A673 (cell line): ENCODE data around the gene BRAF. TPM values are rescaled to one million over a fixed set of nuclear protein-coding genes. Genes with fewer than 3 reads are reported as not detected.

Experiments
- Bru-seq: library from RNA; stranded (reverse); fragments of 400-500 nt; gene quantifications from one replicate; lab custom pipeline; 2021; lab: Mats Ljungman, UMichigan
- BruChase-seq, 2 experiments: library from RNA; stranded (reverse); fragments of 400-500 nt; gene quantifications; one replicate each; lab custom pipeline; 2021; lab: Mats Ljungman, UMichigan
- BruUV-seq: library from RNA; stranded (reverse); fragments of 400-500 nt; replicated peaks from 2 replicates; lab custom pipeline; 2021; lab: Mats Ljungman, UMichigan
- CTCF ChIA-PET: fragments of 300-600 bp; sonication (Branson Sonifier 250); formaldehyde crosslinking; loops from one replicate; lab custom pipeline; 2022; ENCODE audit warnings: antibody characterized with exemption; lab: Charles Lee
- POLR2A ChIA-PET: fragments of 300-600 bp; sonication (Branson Sonifier 250); formaldehyde crosslinking; loops from one replicate; lab custom pipeline; 2022; ENCODE audit warnings: antibody characterized with exemption; ENCODE audit not compliant: low non-redundant PET; lab: Charles Lee
- DNase-seq: peaks from one replicate; pipeline ENCODE4 v3.0.0-alpha.2; 2015; ENCODE audit warnings: low spot score
- H3K27ac ChIP-seq: fragments of 200-600 bp; sonication (generic); 2 replicates; pipeline ENCODE4 v1.5.1; 2016; ENCODE audit warnings: mixed run types, low read depth, mild to moderate bottlenecking, mixed read lengths, antibody characterized with exemption, low read length; ENCODE audit not compliant: poor library complexity, severe bottlenecking
- H3K27me3 ChIP-seq: fragments of 200-600 bp; sonication (generic); replicated peaks from 2 replicates; pipeline ENCODE4 v1.6.1; 2017; ENCODE audit warnings: mixed run types, low read depth, mild to moderate bottlenecking, mixed read lengths, antibody characterized with exemption, low read length; ENCODE audit not compliant: insufficient read depth, poor library complexity
- H3K36me3 ChIP-seq: fragments of 200-600 bp; sonication (generic); 2 replicates; pipeline ENCODE4 v1.6.1; 2016; ENCODE audit warnings: mixed run types, mild to moderate bottlenecking, mixed read lengths, antibody characterized with exemption, low read length; ENCODE audit not compliant: insufficient read depth, poor library complexity, severe bottlenecking
- H3K4me1 ChIP-seq: fragments of 200-600 bp; sonication (generic); 2 replicates; pipeline ENCODE4 v1.6.1; 2017; ENCODE audit warnings: mixed run types, mild to moderate bottlenecking, mixed read lengths, antibody characterized with exemption, low read length; ENCODE audit not compliant: insufficient read depth, poor library complexity, severe bottlenecking
- H3K4me3 ChIP-seq: fragments of 200-600 bp; sonication (generic); 2 replicates; pipeline ENCODE4 v1.5.1; 2016; ENCODE audit warnings: low read depth, mixed run types, mild to moderate bottlenecking, mixed read lengths, low read length; ENCODE audit not compliant: poor library complexity, severe bottlenecking
- H3K9me3 ChIP-seq: fragments of 200-600 bp; sonication (generic); 2 replicates; pipeline ENCODE4 v1.6.1; 2016; ENCODE audit warnings: mixed run types, low read depth, mild to moderate bottlenecking, mixed read lengths, antibody characterized with exemption, low read length; ENCODE audit not compliant: poor library complexity, severe bottlenecking
- CTCF ChIP-seq: fragments of 300-800, 200-600 bp; sonication (generic); conservative IDR thresholded peaks from 2 replicates; pipeline ENCODE4 v1.5.1; 2017; ENCODE audit warnings: low read depth, mild to moderate bottlenecking, antibody characterized with exemption, low read length, moderate library complexity, mixed read lengths
- EZH2 ChIP-seq: fragments of 200-600 bp; sonication (generic); IDR thresholded peaks from 2 replicates; pipeline ENCODE4 v1.6.1; 2017; ENCODE audit warnings: borderline replicate concordance, low read depth, mild to moderate bottlenecking, mixed read lengths, antibody characterized with exemption, low read length; ENCODE audit not compliant: poor library complexity, severe bottlenecking
- intact Hi-C: fragments of 100-400 bp; cut with micrococcal nuclease; formaldehyde crosslinking; loops from one replicate; pipeline ENCODE4 v1.10.0; 2022; ENCODE audit not compliant: unreplicated experiment
- long read RNA-seq: library from polyadenylated mRNA; stranded (forward); transcript quantifications from one replicate; pipeline ENCODE4 v2.0.0, GENCODE V29; 2022
- total RNA-seq: library from RNA; stranded (reverse); gene quantifications from 2 replicates; pipeline ENCODE4 v1.2.3, GENCODE V29; 2021

BRAF gene
- total RNA-seq (31.4 and 31.8 TPM in 2 replicates), Bru-seq, nascent RNA (percentile 86 among the genes with signal in this experiment), BruChase-seq, experiment 1, labeled RNA remaining after a 2-hour chase (percentile 77 among the genes with signal in this experiment), BruChase-seq, experiment 2, labeled RNA remaining after a 6-hour chase (percentile 75 among the genes with signal in this experiment)
- long read RNA-seq, full-length matches to known transcripts = 12 of 19 reads
- long read RNA-seq, partial matches to known transcripts = 1 of 19 reads
- long read RNA-seq, other reads (novel, unspliced or antisense) = 6 of 19 reads

- intact Hi-C loops = loop anchor here (5.0 to 10.0 kb wide), 2 partner anchors 78 to 450 kb away; partner anchors contain the start of gene MKRN1
- TF ChIP-seq EZH2 = no peak
- no peak for TF ChIP-seq CTCF
- peak within 1 kb of the TSS; percentile 92 for H3K4me3 ChIP-seq
- no peaks in the 10 kb centered on the region for H3K27me3 ChIP-seq
- CTCF ChIA-PET = interaction anchor here (0.6 kb wide), 2 partner anchors 44 to 113 kb away, joined by 4 to 6 read pairs; no protein-coding TSS in a partner anchor
- peak; percentile 87 for DNase-seq
- H3K36me3 ChIP-seq = no peaks in the 10 kb centered on the region
- H3K27ac ChIP-seq = peak within 1 kb of the TSS; percentile 95
- no peaks in the 10 kb centered on the region for H3K9me3 ChIP-seq
- H3K4me1 ChIP-seq = peaks cover 6% of the 10 kb centered on the region
- no TSS peak for BruUV-seq
- POLR2A ChIA-PET = interaction anchor here (0.5 kb wide), 1 partner anchor 528 kb away, joined by 3 read pairs; no protein-coding TSS in a partner anchor
Observed at GRCh38 chr7:140924821-140925421, at the start of gene BRAF. Gene BRAF (minus strand): TSS chr7:140924929. CDS start chr7:140924703, 226 bp downstream.

GRCh38 chr7:140972876-140973829 is 48.4 kb upstream of the BRAF start:
- ChIA-PET CTCF (no interaction called here), POLR2A (no interaction called here)
- intact Hi-C loops = no loop called here
- Histone ChIP-seq H3K4me3 (no peak overlapping the region), H3K27me3 (no peaks in the 10 kb centered on the region), H3K4me1 (no peaks in the 10 kb centered on the region), H3K27ac (no peak overlapping the region), H3K36me3 (no peaks in the 10 kb centered on the region), H3K9me3 (no peaks in the 10 kb centered on the region)
- no peak for DNase-seq
- no peak for TF ChIP-seq CTCF
- TF ChIP-seq EZH2 = no peak
- BruUV-seq = no TSS peak

GRCh38 chr7:140972344-140972743 is 47.6 kb upstream of the BRAF start:
- ChIA-PET POLR2A (no interaction called here), CTCF (no interaction called here)
- intact Hi-C loops = no loop called here

More at GRCh38 chr7:140972344-140972743, 47.6 kb upstream of the BRAF start:
- no peak overlapping the region for H3K27ac ChIP-seq
- H3K9me3 ChIP-seq = no peaks in the 10 kb centered on the region
- H3K4me1 ChIP-seq = no peaks in the 10 kb centered on the region
- no peak for DNase-seq
- H3K4me3 ChIP-seq = no peak overlapping the region
- no peak for TF ChIP-seq CTCF
- TF ChIP-seq EZH2 = no peak
- H3K27me3 ChIP-seq = no peaks in the 10 kb centered on the region
- BruUV-seq = no TSS peak
- no peaks in the 10 kb centered on the region for H3K36me3 ChIP-seq
